Subcutaneous adipose tissue (tissue), 4 donors: ENCODE measurements around the gene TUNAR. TPM values are rescaled to one million over a fixed set of nuclear protein-coding genes. Genes with fewer than 3 reads are reported as not detected.

Experiments
- total RNA-seq, 4 donors: library from RNA; depleted of rRNA; stranded (reverse); fragments of >200 nt; gene quantifications; one replicate each; pipeline ENCODE4 v1.1.0, GENCODE V29; 2016
- TF ChIP-seq, protein P1 (sequence below): fragments of 450-650 bp; IDR thresholded peaks from one replicate; pipeline ENCODE4 v1.5.1; 2016; ENCODE audit warnings: low read depth, mild to moderate bottlenecking, control low read depth, antibody characterized with exemption, moderate library complexity

The TUNAR gene
- total RNA-seq, 4 donors from 2014 or later, result not detected

DNA sequence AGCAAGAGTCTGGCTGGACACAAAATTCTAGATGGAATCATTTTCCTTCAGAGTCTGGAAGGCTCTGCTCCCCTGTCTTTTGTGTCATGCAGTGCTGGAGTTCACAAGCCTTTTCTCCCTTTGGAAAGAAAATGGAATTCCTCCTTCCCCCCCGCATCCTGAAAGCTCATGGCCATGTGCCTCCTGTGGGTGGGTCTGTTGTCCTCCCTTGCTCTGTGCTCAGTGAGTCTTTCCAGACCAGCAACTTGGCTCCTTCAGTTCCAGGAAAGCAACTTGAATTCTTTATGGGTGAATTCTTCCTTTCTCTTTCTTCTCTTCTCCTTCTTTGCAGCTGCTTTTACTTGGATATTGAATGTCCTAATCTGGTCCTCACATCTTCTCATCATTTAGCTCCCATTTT, 70.2 kb downstream of the TUNAR start:
- TF ChIP-seq, protein P1, sequence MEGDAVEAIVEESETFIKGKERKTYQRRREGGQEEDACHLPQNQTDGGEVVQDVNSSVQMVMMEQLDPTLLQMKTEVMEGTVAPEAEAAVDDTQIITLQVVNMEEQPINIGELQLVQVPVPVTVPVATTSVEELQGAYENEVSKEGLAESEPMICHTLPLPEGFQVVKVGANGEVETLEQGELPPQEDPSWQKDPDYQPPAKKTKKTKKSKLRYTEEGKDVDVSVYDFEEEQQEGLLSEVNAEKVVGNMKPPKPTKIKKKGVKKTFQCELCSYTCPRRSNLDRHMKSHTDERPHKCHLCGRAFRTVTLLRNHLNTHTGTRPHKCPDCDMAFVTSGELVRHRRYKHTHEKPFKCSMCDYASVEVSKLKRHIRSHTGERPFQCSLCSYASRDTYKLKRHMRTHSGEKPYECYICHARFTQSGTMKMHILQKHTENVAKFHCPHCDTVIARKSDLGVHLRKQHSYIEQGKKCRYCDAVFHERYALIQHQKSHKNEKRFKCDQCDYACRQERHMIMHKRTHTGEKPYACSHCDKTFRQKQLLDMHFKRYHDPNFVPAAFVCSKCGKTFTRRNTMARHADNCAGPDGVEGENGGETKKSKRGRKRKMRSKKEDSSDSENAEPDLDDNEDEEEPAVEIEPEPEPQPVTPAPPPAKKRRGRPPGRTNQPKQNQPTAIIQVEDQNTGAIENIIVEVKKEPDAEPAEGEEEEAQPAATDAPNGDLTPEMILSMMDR, result no peak

DNA sequence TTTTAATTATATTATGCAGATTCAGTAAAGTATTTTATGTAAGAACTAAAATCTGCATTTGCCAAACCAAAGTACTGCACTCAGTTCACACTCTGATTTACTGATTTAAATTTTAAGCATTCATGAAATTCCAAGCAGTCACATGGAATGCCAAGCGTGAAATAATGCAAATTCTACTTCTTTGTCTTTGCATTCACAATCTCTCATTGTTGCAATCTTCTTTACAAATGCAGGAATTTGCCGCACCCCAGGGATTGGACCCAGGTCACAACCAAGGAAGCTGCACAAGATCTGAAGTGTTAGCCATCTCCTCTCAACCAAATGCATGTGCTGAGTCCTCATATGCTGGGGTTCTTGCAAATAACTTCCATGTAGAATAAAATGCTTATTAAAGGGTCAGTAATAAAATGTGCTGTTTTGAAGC, 71.9 kb downstream of the TUNAR start:
- TF ChIP-seq, protein P1, result no peak

DNA sequence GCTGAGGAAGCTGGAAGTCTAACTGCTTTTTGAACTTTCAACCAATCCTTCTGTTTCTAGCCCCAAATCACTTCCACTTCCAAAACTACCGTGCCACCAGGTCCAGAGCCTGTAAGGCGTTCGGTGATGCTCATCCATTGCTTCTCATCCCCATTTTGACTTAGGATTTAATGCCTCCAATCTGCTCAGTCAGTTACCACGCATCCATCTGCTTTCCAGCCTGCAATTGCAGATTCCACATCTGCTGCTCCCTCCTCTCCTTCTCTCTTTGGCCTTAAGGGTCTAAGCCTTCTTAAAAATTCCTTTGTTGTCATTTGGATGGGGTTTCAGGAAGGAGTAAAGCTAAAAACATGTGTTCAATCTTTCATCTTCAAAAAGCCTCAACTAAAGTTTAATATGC, 74.7 kb downstream of the TUNAR start:
- TF ChIP-seq, protein P1, result no peak

DNA sequence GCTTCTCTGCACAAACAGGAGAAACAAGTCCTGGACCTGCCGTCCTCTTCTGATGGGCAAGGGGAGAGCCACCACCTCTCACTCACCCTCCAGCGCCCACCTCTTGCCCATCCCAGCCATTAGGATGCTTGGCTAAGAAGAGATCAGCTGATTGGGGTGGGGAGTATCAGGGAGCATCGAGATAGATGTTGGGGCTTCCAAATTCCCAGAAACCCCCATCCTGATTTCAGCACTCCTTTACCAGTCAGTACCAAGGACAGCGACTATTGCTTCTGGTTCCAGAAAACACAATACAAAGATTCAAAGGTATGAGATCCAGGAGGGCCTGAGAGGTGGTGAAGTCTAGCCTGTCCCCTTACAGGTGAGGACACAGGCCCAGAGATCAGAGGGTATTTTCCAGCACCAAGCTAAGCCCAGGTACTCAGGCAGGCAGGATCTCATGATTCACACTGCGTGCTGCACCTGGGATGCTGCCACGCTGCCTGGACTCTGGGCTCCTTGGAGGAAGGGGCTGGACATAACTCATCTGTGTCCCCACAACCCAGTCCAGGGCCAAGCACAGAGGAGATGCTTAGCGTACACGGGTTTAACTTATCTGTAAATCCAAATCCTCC, 76.6 kb downstream of the TUNAR start:
- TF ChIP-seq, protein P1, result no peak

DNA sequence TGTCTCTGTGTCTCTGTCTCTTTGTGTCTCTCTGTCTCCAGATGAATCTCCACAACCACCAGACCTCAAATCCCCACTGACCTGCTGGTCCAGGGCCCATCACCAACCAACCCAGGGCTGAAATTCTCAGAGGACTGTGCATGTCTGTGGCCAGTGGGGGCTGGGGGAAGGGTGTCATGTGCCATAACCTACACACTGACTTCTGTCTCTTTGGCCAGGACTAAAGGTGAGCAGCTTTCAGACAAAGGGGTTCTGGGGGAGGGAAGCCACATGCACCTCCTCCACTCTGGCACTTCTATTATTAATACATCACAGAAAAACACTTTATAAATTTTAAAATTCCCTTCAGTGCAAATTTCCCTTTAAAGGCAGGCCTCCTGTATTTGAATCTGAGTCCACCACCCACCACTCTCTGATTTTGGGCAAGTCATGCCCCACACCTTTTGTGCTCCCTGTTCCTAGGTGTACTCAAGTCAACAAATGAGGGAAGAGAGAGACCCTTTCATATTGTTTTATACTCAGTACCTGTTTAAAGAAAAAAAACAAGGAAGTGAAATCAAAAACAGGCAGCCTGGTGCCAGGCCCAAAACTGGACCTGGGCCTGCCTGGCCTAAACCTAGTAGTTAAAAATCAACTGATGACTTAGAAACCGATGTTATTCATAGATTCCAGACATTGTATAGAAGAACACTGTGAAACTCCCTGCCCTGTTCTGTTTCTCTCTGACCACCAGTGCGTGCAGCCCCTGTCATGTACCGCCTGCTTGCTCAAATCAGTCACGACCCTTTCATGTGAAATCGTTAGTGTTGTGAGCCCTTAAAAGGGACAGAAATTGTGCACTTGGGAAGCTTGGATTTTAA, 80.2 kb downstream of the TUNAR start:
- TF ChIP-seq, protein P1, result no peak

DNA sequence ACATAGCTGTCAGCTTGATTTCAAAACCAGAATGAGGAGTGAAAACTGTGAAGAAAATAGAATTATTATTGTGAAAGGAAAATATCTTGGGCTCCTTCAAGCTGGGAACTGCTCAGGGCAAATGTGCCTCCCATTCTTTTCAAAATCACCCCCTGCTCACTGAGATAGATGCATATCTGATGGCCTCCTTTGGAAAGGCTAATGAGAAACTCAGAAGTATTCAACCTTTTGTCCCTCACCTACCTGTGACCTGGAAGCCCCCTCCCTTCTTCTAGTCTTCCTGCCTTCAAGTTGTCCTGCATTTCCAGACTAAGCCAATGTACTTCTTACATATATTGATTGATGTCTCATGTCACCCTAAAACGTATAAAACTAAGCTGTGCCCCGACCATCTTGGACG, 81.5 kb downstream of the TUNAR start:
- TF ChIP-seq, protein P1, result no peak

DNA sequence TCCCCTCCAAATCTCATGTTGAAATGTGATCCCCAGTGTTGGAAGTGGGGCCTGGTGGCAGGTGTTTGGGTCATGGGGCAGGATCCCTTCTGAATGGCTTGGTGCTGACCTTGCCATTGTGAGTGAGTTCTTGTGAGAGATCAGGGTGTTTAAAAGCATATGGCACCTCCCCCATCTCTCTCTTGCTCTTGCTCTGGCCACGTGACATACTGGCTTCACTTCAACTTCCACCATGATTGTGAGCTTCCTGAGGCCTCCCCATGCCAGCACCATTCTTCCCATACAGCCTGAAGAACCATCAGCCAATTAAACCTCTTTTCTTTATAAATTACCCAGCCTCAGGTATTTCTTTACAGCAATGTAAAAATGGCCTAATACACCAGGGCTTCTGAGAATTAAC, 82.7 kb downstream of the TUNAR start:
- TF ChIP-seq, protein P1, result no peak
